K562 (cell line): ENCODE measurements around the gene MBOAT7. TPM values are rescaled to one million over a fixed set of nuclear protein-coding genes. Genes with fewer than 3 reads are reported as not detected.

Experiments
- ATAC-seq: fragments of 200-7000 bp; cut with Tn5 transposase; 3 replicates; pipeline ENCODE4 v1.9.1; 2020; ENCODE audit warnings: moderate library complexity
- BruUV-seq: library from RNA; stranded (reverse); fragments of 400-500 nt; replicated peaks from 2 replicates; lab custom pipeline; 2021; lab: Mats Ljungman, UMichigan
- CTCF ChIA-PET: fragments of 300-600 bp; formaldehyde crosslinking; extraction: SDS; loops from one replicate; lab custom pipeline; 2021; ENCODE audit warnings: low intra/inter-chr PET ratio; lab: Yijun Ruan, JAX
- POLR2A ChIA-PET: fragments of 300-600, 350-650 bp; sonication (Branson Sonifier 250); formaldehyde crosslinking; extraction: SDS; loops from one replicate; lab custom pipeline; 2021; ENCODE audit warnings: antibody characterized with exemption, inconsistent platforms; lab: Yijun Ruan, JAX
- DNase-seq, 4 experiments: peaks; one replicate each; pipeline versions ENCODE4 v3.0.0 to v3.0.0-alpha.2; 2011 to 2018; ENCODE audit warnings: low spot score in 3 of 4, mixed read lengths in 3 of 4; ENCODE audit errors: extremely low read depth in 1 of 4
- FAIRE-seq: peaks from 2 replicates; lab custom pipeline; 2011; peaks lifted over from hg19 to GRCh38; lab: Jason Lieb, UNC
- H2AFZ ChIP-seq: 2 replicates; pipeline ENCODE4 v1.6.0; 2011; ENCODE audit warnings: low read depth, low read length, control low read depth, inconsistent platforms
- H3K27ac ChIP-seq: fragments of 200-600 bp; 3 replicates; pipeline ENCODE4 v1.8.0; 2011; ENCODE audit warnings: low read depth, mild to moderate bottlenecking, control low read depth, inconsistent platforms, low read length, moderate library complexity, mixed read lengths; ENCODE audit errors: extremely low read depth
- H3K27me3 ChIP-seq, 2 experiments: fragments of 300-600 bp in 1 of 2; 2 replicates in 1 of 2; 3 replicates in 1 of 2; pipeline versions ENCODE4 v1.6.0 to v1.8.0; 2011; ENCODE audit warnings: inconsistent platforms in 2 of 2, low read length in 2 of 2, mild to moderate bottlenecking in 1 of 2, mixed read lengths in 1 of 2, moderate library complexity in 1 of 2; ENCODE audit not compliant: control insufficient read depth in 2 of 2, insufficient read depth in 2 of 2
- H3K36me3 ChIP-seq: fragments of 300-600 bp; 3 replicates; pipeline ENCODE4 v1.8.0; 2011; ENCODE audit warnings: mild to moderate bottlenecking, low read length, inconsistent platforms; ENCODE audit not compliant: control insufficient read depth, insufficient read depth
- H3K4me1 ChIP-seq, 2 experiments: fragments of 200-600 bp in 1 of 2; replicated peaks in 1 of 2; 2 replicates in 1 of 2; 3 replicates in 1 of 2; pipeline versions ENCODE4 v1.5.1 to v1.8.0; 2011; ENCODE audit warnings: inconsistent platforms in 2 of 2, low read length in 2 of 2, mild to moderate bottlenecking in 1 of 2, mixed read lengths in 1 of 2, moderate library complexity in 1 of 2; ENCODE audit not compliant: control insufficient read depth in 2 of 2, insufficient read depth in 2 of 2
- H3K4me2 ChIP-seq: 2 replicates; pipeline ENCODE4 v1.6.1; 2011; ENCODE audit warnings: low read length, control low read depth, inconsistent platforms, mixed read lengths; ENCODE audit not compliant: insufficient read depth
- H3K4me3 ChIP-seq: fragments of 200-600 bp; sonication (generic), shearing (Covaris generic); 2 replicates; pipeline ENCODE4 v1.5.1; 2016; ENCODE audit warnings: control low read depth, inconsistent platforms
- H3K79me2 ChIP-seq: fragments of 200-600 bp; 3 replicates; pipeline ENCODE4 v1.8.0; 2011; ENCODE audit warnings: low read length, inconsistent platforms; ENCODE audit not compliant: control insufficient read depth, insufficient read depth
- H3K9ac ChIP-seq, 2 experiments: 2 replicates each; pipeline versions ENCODE4 v1.6.0 to v1.6.1; 2011; ENCODE audit warnings: low read depth in 2 of 2, low read length in 2 of 2, control low read depth in 1 of 2, inconsistent platforms in 1 of 2, mild to moderate bottlenecking in 1 of 2, mixed read lengths in 1 of 2; ENCODE audit not compliant: insufficient read depth in 1 of 2
- H3K9me1 ChIP-seq: one replicate; pipeline ENCODE4 v1.6.0; 2011; ENCODE audit warnings: inconsistent platforms, mild to moderate bottlenecking, low read length, moderate library complexity; ENCODE audit not compliant: control insufficient read depth, insufficient read depth
- H3K9me3 ChIP-seq: replicated peaks from 2 replicates; pipeline ENCODE4 v1.5.1; 2011; ENCODE audit warnings: low read depth, low read length, inconsistent platforms; ENCODE audit not compliant: control insufficient read depth, insufficient read depth
- H4K20me1 ChIP-seq: replicated peaks from 2 replicates; pipeline ENCODE4 v1.6.1; 2011; ENCODE audit warnings: low read length, inconsistent platforms, mixed read lengths; ENCODE audit not compliant: control insufficient read depth, insufficient read depth
- CHD1 ChIP-seq: fragments of 200-600 bp; sonication (generic); IDR thresholded peaks from one replicate; pipeline ENCODE4 v1.6.1; 2012; ENCODE audit warnings: mild to moderate bottlenecking, moderate library complexity, low read length, inconsistent platforms
- FUS ChIP-seq: fragments of 200-400 bp; formaldehyde crosslinking; optimal IDR thresholded peaks from 2 replicates; pipeline ENCODE3; 2017; ENCODE audit warnings: low read depth, low read length
- KDM5B ChIP-seq: fragments of 200-600 bp; sonication (generic); IDR thresholded peaks from 2 replicates; pipeline ENCODE4 v1.6.1; 2012; ENCODE audit warnings: low read depth, mild to moderate bottlenecking, moderate library complexity, low read length, control low read depth, inconsistent platforms; ENCODE audit not compliant: insufficient replicate concordance
- NR2C2 ChIP-seq, 2 experiments: fragments of 200-800 bp in 1 of 2; sonication (Bioruptor generic) in 1 of 2; sonication (generic) in 1 of 2; formaldehyde crosslinking in 1 of 2; IDR thresholded peaks; 2 replicates each; pipeline versions ENCODE4 v1.6.1 to v1.8.0; 2016 to 2022; ENCODE audit warnings: mild to moderate bottlenecking in 1 of 2, missing compliant biosample characterization in 1 of 2, missing genetic modification characterization in 1 of 2, missing genetic modification reagents in 1 of 2
- PHTF2 ChIP-seq: fragments of 250-450 bp; sonication (Bioruptor Pico); IDR thresholded peaks from 2 replicates; pipeline ENCODE4 v1.5.0; 2021; ENCODE audit warnings: mild to moderate bottlenecking
- PTBP1 ChIP-seq: fragments of 200-400 bp; formaldehyde crosslinking; IDR thresholded peaks from 2 replicates; pipeline ENCODE4 v1.6.1; 2017; ENCODE audit warnings: low read depth, low read length
- ZNF584 ChIP-seq: fragments of 200-800 bp; sonication (Bioruptor generic); IDR thresholded peaks from 2 replicates; pipeline ENCODE4 v1.6.1; 2016; ENCODE audit warnings: low read depth, mild to moderate bottlenecking, missing genetic modification characterization, missing compliant biosample characterization
- WGBS: fragments of 100-300 bp; shearing (Covaris generic); methylation state at CpG from one replicate; pipeline ENCODE4 v1.1.6; 2016; ENCODE audit warnings: low coverage, mixed read lengths; ENCODE audit not compliant: insufficient coverage; ENCODE audit errors: missing lambda C conversion rate; 5-methylcytosine and 5-hydroxymethylcytosine counted together
- in situ Hi-C: fragments of 300-500 bp; cut with MboI; formaldehyde crosslinking; loops from 4 replicates; pipeline ENCODE4 v1.15.0; 2018; ENCODE audit warnings: inconsistent platforms, mixed read lengths
- intact Hi-C: fragments of 100-400 bp; cut with micrococcal nuclease; formaldehyde crosslinking; loops from 2 replicates; pipeline ENCODE4 v1.14.2; 2022
- polyA plus RNA-seq, 8 experiments: library from polyadenylated mRNA; depleted of rRNA in 4 of 8; stranded (reverse) in 5 of 8; unstranded in 3 of 8; fragments of >200 nt; fragmentation: Nextera tagmentation in 2 of 8; fragmentation: Illumina TruSeq in 1 of 8; extraction: Ambion mirVana in 2 of 8; extraction: Trizol in 1 of 8; gene quantifications; 2 replicates each; pipeline versions ENCODE4 v1.2.1 to v1.2.3, GENCODE V29; 2011 to 2014; ENCODE audit warnings: inconsistent platforms in 1 of 8, missing spikeins in 1 of 8
- total RNA-seq, 7 experiments: library from RNA; depleted of rRNA in 6 of 7; stranded (reverse); fragments of >200 nt in 6 of 7; fragmentation: Illumina TruSeq in 2 of 7; extraction: Trizol in 2 of 7; gene quantifications; 2 replicates each; pipeline versions ENCODE4 v1.2.1 to v1.2.3, GENCODE V29; 2011 to 2021; ENCODE audit warnings: low replicate concordance in 1 of 7
- TF ChIP-seq, protein P1 (sequence below): conservative IDR thresholded peaks from 2 replicates; pipeline ENCODE4 v1.6.1; 2011; ENCODE audit warnings: low read depth, mild to moderate bottlenecking, low read length; ENCODE audit not compliant: control insufficient read depth
- TF ChIP-seq, protein P2 (sequence below), 3 experiments: fragments of 200-800 bp in 1 of 3; fragments of 250-450 bp in 1 of 3; fragments of 450-650 bp in 1 of 3; sonication (Bioruptor Pico) in 1 of 3; sonication (Bioruptor generic) in 1 of 3; formaldehyde crosslinking in 1 of 3; IDR thresholded peaks; 2 replicates each; pipeline versions ENCODE4 v1.6.1 to v1.8.0; 2016 to 2022; ENCODE audit warnings: mild to moderate bottlenecking in 2 of 3, missing genetic modification characterization in 2 of 3, missing compliant biosample characterization in 1 of 3, moderate library complexity in 1 of 3
- TF ChIP-seq, protein P3 (sequence below): sonication (generic); formaldehyde crosslinking; IDR thresholded peaks from 2 replicates; pipeline ENCODE4 v1.8.1; 2023; ENCODE audit warnings: mild to moderate bottlenecking, missing genetic modification reagents, moderate library complexity

MBOAT7 gene
- total and polyA plus RNA-seq, 9 of the 15 experiments (the other 6 are each of a cell fraction or from before 2014, with no cell fraction given), result 1.4 to 153 (median 56.1) TPM

DNA sequence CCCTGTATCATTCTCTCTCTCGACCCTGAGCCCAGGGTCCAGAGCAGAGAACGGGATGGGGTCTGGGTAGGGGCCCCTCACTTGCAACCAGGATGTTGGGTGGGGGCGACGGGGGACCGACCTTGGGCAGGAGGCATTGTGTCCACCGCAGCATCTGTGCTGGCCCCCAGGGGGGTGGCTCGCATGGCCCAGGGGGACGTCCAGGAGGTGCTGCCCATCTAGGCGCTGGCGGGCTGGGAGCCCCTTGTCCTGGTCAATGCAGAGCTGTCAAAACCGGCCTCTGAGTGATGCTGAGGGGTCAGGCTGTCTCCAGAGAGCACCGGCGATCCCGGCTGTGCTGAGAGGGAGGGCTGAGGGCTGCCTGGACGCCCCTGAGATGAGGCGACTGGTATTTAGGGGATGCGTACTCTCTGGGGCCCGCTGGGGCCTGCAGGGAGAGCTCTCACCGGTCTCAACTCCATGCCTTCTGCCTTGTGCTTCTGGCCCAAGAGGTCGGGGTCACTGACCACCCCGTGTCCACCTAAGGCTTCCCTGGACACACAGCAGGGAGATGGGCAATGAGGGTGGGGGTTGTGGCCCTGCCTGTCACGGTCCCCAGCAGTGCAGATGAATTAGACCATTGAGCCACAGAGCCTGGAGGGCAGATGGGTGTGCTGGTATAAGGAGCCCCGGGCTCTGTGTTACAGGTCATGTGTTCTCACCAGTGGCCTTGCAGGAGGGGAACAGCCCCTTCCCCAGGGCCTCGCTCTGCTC lies 19.9 kb upstream of the MBOAT7 start (continued):
- TF ChIP-seq NR2C2 (CRISPR knock-in tag; IDR thresholded peaks at IDR 0.05), result peak; percentile 18; the same call in 1 of the 2 replicates
- no peak for TF ChIP-seq NR2C2 (tag; IDR thresholded peaks at IDR 0.05)

DNA sequence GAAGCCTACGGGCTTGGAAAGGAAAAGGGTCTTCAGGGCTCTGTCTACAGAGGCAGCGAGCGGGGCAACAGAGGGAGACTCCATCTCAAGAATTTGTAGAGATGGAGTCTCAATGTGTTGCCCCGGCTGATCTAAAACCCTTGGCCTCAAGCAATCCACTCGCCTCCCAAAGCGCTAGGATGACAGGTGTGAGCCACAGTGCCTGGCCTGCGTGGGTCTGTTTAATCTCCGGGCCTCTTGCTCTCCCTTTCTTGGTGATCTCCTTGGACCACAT lies 19.3 kb upstream of the MBOAT7 start:
- H3K27me3 ChIP-seq, result no peaks in the 10 kb centered on the region
- peaks cover 62% of the 10 kb centered on the region for H3K36me3 ChIP-seq
- in situ Hi-C loops, result no loop called here
- WGBS, result 42% methylated on average over 8 of the region's 8 CpGs
- intact Hi-C loops, result loop anchor here (2.0 kb wide), 1 partner anchor 20 kb away; the partner anchor contains the start of gene MBOAT7
- H4K20me1 ChIP-seq, result peaks cover 70% of the 10 kb centered on the region
- ATAC-seq (peak; percentile 2), FAIRE-seq (no peak), DNase-seq (peak in 1 of 4 experiments; percentile 51)
- H3K4me2 ChIP-seq, result peak overlapping the region; percentile 89; the same call in 1 of the 2 replicates
- peak overlapping the region; percentile 66 to 86 for H3K9ac ChIP-seq
- BruUV-seq, result no TSS peak
- TF ChIP-seq ZNF584 (CRISPR knock-in tag), result 0 out of 2 replicates have a peak, but pooled peaks have one; percentile 13
- TF ChIP-seq FUS, result peak; percentile 40
- peak; percentile 30 for TF ChIP-seq KDM5B
- TF ChIP-seq, protein P1, sequence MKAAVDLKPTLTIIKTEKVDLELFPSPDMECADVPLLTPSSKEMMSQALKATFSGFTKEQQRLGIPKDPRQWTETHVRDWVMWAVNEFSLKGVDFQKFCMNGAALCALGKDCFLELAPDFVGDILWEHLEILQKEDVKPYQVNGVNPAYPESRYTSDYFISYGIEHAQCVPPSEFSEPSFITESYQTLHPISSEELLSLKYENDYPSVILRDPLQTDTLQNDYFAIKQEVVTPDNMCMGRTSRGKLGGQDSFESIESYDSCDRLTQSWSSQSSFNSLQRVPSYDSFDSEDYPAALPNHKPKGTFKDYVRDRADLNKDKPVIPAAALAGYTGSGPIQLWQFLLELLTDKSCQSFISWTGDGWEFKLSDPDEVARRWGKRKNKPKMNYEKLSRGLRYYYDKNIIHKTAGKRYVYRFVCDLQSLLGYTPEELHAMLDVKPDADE, result 0 out of 2 replicates have a peak, but pooled peaks have one; percentile 5
- TF ChIP-seq PTBP1, result 0 out of 2 replicates have a peak, but pooled peaks have one; percentile 30
- TF ChIP-seq, protein P2, sequence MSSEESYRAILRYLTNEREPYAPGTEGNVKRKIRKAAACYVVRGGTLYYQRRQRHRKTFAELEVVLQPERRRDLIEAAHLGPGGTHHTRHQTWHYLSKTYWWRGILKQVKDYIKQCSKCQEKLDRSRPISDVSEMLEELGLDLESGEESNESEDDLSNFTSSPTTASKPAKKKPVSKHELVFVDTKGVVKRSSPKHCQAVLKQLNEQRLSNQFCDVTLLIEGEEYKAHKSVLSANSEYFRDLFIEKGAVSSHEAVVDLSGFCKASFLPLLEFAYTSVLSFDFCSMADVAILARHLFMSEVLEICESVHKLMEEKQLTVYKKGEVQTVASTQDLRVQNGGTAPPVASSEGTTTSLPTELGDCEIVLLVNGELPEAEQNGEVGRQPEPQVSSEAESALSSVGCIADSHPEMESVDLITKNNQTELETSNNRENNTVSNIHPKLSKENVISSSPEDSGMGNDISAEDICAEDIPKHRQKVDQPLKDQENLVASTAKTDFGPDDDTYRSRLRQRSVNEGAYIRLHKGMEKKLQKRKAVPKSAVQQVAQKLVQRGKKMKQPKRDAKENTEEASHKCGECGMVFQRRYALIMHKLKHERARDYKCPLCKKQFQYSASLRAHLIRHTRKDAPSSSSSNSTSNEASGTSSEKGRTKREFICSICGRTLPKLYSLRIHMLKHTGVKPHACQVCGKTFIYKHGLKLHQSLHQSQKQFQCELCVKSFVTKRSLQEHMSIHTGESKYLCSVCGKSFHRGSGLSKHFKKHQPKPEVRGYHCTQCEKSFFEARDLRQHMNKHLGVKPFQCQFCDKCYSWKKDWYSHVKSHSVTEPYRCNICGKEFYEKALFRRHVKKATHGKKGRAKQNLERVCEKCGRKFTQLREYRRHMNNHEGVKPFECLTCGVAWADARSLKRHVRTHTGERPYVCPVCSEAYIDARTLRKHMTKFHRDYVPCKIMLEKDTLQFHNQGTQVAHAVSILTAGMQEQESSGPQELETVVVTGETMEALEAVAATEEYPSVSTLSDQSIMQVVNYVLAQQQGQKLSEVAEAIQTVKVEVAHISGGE (CRISPR knock-in tag; IDR thresholded peaks at IDR 0.05), result no peak
- no peak for TF ChIP-seq PHTF2
- TF ChIP-seq, protein P3, sequence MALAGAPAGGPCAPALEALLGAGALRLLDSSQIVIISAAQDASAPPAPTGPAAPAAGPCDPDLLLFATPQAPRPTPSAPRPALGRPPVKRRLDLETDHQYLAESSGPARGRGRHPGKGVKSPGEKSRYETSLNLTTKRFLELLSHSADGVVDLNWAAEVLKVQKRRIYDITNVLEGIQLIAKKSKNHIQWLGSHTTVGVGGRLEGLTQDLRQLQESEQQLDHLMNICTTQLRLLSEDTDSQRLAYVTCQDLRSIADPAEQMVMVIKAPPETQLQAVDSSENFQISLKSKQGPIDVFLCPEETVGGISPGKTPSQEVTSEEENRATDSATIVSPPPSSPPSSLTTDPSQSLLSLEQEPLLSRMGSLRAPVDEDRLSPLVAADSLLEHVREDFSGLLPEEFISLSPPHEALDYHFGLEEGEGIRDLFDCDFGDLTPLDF, result peak; percentile 7; the same call in 1 of the 2 replicates
- TF ChIP-seq CHD1, result no peak
- peaks cover 23% of the 10 kb centered on the region for H3K9me1 ChIP-seq
- no peaks in the 10 kb centered on the region for H3K9me3 ChIP-seq
- no peak overlapping the region for H2AFZ ChIP-seq
- peak overlapping the region; percentile 89 for H3K27ac ChIP-seq
- ChIA-PET CTCF (no interaction called here), POLR2A (interaction anchor here (0.8 to 7.0 kb wide), 7 partner anchors 8 to 72 kb away, joined by 3 to 66 read pairs (median 5); partner anchors contain the start of genes CNOT3, MBOAT7, RPS9 and TSEN34)
- H3K4me1 ChIP-seq, result peaks cover 72 to 73% of the 10 kb centered on the region in 2 experiments
- H3K4me3 ChIP-seq, result no peak overlapping the region
- H3K79me2 ChIP-seq, result peaks cover 70% of the 10 kb centered on the region
